CD14-positive monocyte (primary cell): ENCODE results near the gene CPNE4. TPM values are rescaled to one million over a fixed set of nuclear protein-coding genes. Genes with fewer than 3 reads are reported as not detected.

Experiments used
- DNase-seq, 3 donors: peaks; one replicate each; pipeline ENCODE4 v3.0.0-alpha.2; 2011 to 2022
- H2AFZ ChIP-seq: 2 replicates; pipeline ENCODE4 v1.6.0; 2012; ENCODE audit warnings: mild to moderate bottlenecking, low read depth, low read length, inconsistent platforms; ENCODE audit not compliant: insufficient read depth, poor library complexity, severe bottlenecking
- H3K27ac ChIP-seq, 2 donors: 1 replicate in 1 of 2; 2 replicates in 1 of 2; pipeline ENCODE4 v1.5.1; 2012 to 2013; ENCODE audit warnings: low read length in 2 of 2, control low read depth in 1 of 2, inconsistent platforms in 1 of 2, low read depth in 1 of 2, mild to moderate bottlenecking in 1 of 2
- H3K27me3 ChIP-seq, 2 donors: one replicate each; pipeline versions ENCODE4 v1.6.0 to v1.6.1; 2011 to 2013; ENCODE audit warnings: low read length in 2 of 2; ENCODE audit not compliant: control insufficient read depth in 2 of 2, insufficient read depth in 2 of 2
- H3K36me3 ChIP-seq, 2 donors: replicated peaks in 1 of 2; 1 replicate in 1 of 2; 2 replicates in 1 of 2; pipeline versions ENCODE4 v1.5.1 to v1.6.1; 2012 to 2013; ENCODE audit warnings: low read length in 2 of 2, control low read depth in 1 of 2, inconsistent platforms in 1 of 2, mild to moderate bottlenecking in 1 of 2; ENCODE audit not compliant: insufficient read depth in 2 of 2, control insufficient read depth in 1 of 2
- H3K4me1 ChIP-seq, 2 donors: 1 replicate in 1 of 2; 2 replicates in 1 of 2; pipeline versions ENCODE4 v1.5.1 to v1.6.1; 2012 to 2013; ENCODE audit warnings: low read length in 2 of 2, control low read depth in 1 of 2, inconsistent platforms in 1 of 2, mild to moderate bottlenecking in 1 of 2, moderate library complexity in 1 of 2; ENCODE audit not compliant: insufficient read depth in 2 of 2, control insufficient read depth in 1 of 2
- H3K4me2 ChIP-seq: replicated peaks from 2 replicates; pipeline ENCODE3; 2012; ENCODE audit warnings: low read length, moderate library complexity, mild to moderate bottlenecking; ENCODE audit not compliant: poor library complexity, severe bottlenecking; ENCODE audit errors: extremely low read depth
- H3K4me3 ChIP-seq, 3 experiments: fragments of 200-600 bp in 1 of 3; sonication (generic) in 1 of 3; replicated peaks in 1 of 3; 1 replicate in 2 of 3; 2 replicates in 1 of 3; pipeline ENCODE4 v1.5.1; 2011 to 2013; ENCODE audit warnings: low read length in 3 of 3, mild to moderate bottlenecking in 3 of 3, control low read depth in 2 of 3, low read depth in 2 of 3, inconsistent platforms in 1 of 3, moderate library complexity in 1 of 3
- H3K79me2 ChIP-seq: 2 replicates; pipeline ENCODE4 v1.6.0; 2012; ENCODE audit warnings: mild to moderate bottlenecking, control low read depth, inconsistent platforms, low read length, moderate library complexity; ENCODE audit not compliant: insufficient read depth
- H3K9ac ChIP-seq: 2 replicates; pipeline ENCODE4 v1.6.0; 2017; ENCODE audit warnings: low read length, mild to moderate bottlenecking; ENCODE audit not compliant: insufficient read depth, poor library complexity, severe bottlenecking
- H3K9me3 ChIP-seq, 2 donors: replicated peaks in 1 of 2; 1 replicate in 1 of 2; 2 replicates in 1 of 2; pipeline versions ENCODE4 v1.5.1 to v1.6.1; 2012 to 2013; ENCODE audit warnings: low read length in 2 of 2, control low read depth in 1 of 2; ENCODE audit not compliant: control insufficient read depth in 1 of 2, insufficient read depth in 1 of 2
- H4K20me1 ChIP-seq: 2 replicates; pipeline ENCODE4 v1.6.0; 2012; ENCODE audit warnings: mild to moderate bottlenecking, low read length, control low read depth, moderate library complexity; ENCODE audit not compliant: insufficient read depth
- H3K27ac Mint-ChIP-seq, 7 donors: one replicate each; pipeline ENCODE4 v1.8.0; 2020; ENCODE audit warnings: mild to moderate bottlenecking in 7 of 7, mixed read lengths in 7 of 7, moderate library complexity in 6 of 7, inconsistent platforms in 2 of 7
- H3K27me3 Mint-ChIP-seq, 3 donors: one replicate each; pipeline ENCODE4 v1.8.0; 2021 to 2022; ENCODE audit warnings: low read depth in 3 of 3, mild to moderate bottlenecking in 3 of 3, mixed read lengths in 3 of 3, moderate library complexity in 3 of 3, inconsistent platforms in 1 of 3
- H3K36me3 Mint-ChIP-seq, 2 donors: one replicate each; pipeline ENCODE4 v1.8.0; 2020; ENCODE audit warnings: mixed read lengths in 2 of 2, inconsistent platforms in 1 of 2, mild to moderate bottlenecking in 1 of 2
- H3K4me1 Mint-ChIP-seq: one replicate; pipeline ENCODE4 v1.8.0; 2020; ENCODE audit warnings: mild to moderate bottlenecking, mixed read lengths
- H3K4me3 Mint-ChIP-seq, 2 donors: one replicate each; pipeline ENCODE4 v1.8.0; 2020; ENCODE audit warnings: mild to moderate bottlenecking in 2 of 2, mixed read lengths in 2 of 2, moderate library complexity in 1 of 2
- H3K9me3 Mint-ChIP-seq, 7 donors: one replicate each; pipeline ENCODE4 v1.8.0; 2020 to 2022; ENCODE audit warnings: mixed read lengths in 7 of 7, mild to moderate bottlenecking in 6 of 7, moderate library complexity in 6 of 7, inconsistent platforms in 2 of 7
- WGBS: methylation state at CpG from one replicate; pipeline ENCODE4 v1.1.5; 2013; ENCODE audit warnings: missing lambda C conversion rate; ENCODE audit not compliant: insufficient coverage; 5-methylcytosine and 5-hydroxymethylcytosine counted together
- intact Hi-C, 2 donors: fragments of 100-400 bp; cut with micrococcal nuclease; formaldehyde crosslinking; loops; one replicate each; pipeline versions ENCODE4 v1.15.0 to v1.15.1; 2023
- polyA plus RNA-seq, 3 donors: library from polyadenylated mRNA; depleted of rRNA in 1 of 3; unstranded in 2 of 3; stranded (reverse) in 1 of 3; fragments of 300-500 nt in 2 of 3; fragments of >200 nt in 1 of 3; fragmentation: Illumina TruSeq in 2 of 3; gene quantifications; 1 replicate in 2 of 3; 2 replicates in 1 of 3; pipeline ENCODE4 v1.2.3, GENCODE V29; 2012 to 2021
- TF ChIP-seq, protein P1 (sequence below): fragments of 200-600 bp; IDR thresholded peaks from one replicate; pipeline ENCODE4 v1.8.0; 2022; ENCODE audit warnings: antibody characterized with exemption, mild to moderate bottlenecking

The CPNE4 gene
- polyA plus RNA-seq, 3 donors: not detected

- no peak overlapping the region for H3K4me3 Mint-ChIP-seq
These were observed 2.8 kb upstream of the CPNE4 start for GRCh38 chr3:132037581-132037980.

GRCh38 chr3:132037056-132037455 lies 2.2 kb upstream of the CPNE4 start:
- H3K9me3 Mint-ChIP-seq: peaks cover 2 to 20% (median 10%) of the 10 kb centered on the region in 7 donors
- H3K4me3 Mint-ChIP-seq: no peak overlapping the region
- H2AFZ ChIP-seq: no peak overlapping the region
- no peaks in the 10 kb centered on the region for H4K20me1 ChIP-seq
- no peak for DNase-seq
- peaks cover 5% of the 10 kb centered on the region in 2 donors for H3K36me3 Mint-ChIP-seq
- H3K9me3 ChIP-seq: peaks cover 6 to 9% of the 10 kb centered on the region in 2 donors
- WGBS: 62% methylated on average over 3 of the region's 3 CpGs
- no peak overlapping the region for H3K27ac Mint-ChIP-seq
- no peak overlapping the region for H3K27ac ChIP-seq
- no peak overlapping the region for H3K4me2 ChIP-seq
- peaks cover 40 to 50% of the 10 kb centered on the region in 2 donors for H3K27me3 ChIP-seq
- no peak overlapping the region for H3K9ac ChIP-seq
- intact Hi-C loops: loop anchor here in 1 of 2 donors (10.0 kb wide), 1 partner anchor 1002 kb away; no protein-coding TSS in a partner anchor
- peaks cover 39 to 42% (median 41%) of the 10 kb centered on the region in 3 donors for H3K27me3 Mint-ChIP-seq
- H3K36me3 ChIP-seq: no peaks in the 10 kb centered on the region
- H3K4me1 Mint-ChIP-seq: peaks cover 16% of the 10 kb centered on the region
- TF ChIP-seq, protein P1, sequence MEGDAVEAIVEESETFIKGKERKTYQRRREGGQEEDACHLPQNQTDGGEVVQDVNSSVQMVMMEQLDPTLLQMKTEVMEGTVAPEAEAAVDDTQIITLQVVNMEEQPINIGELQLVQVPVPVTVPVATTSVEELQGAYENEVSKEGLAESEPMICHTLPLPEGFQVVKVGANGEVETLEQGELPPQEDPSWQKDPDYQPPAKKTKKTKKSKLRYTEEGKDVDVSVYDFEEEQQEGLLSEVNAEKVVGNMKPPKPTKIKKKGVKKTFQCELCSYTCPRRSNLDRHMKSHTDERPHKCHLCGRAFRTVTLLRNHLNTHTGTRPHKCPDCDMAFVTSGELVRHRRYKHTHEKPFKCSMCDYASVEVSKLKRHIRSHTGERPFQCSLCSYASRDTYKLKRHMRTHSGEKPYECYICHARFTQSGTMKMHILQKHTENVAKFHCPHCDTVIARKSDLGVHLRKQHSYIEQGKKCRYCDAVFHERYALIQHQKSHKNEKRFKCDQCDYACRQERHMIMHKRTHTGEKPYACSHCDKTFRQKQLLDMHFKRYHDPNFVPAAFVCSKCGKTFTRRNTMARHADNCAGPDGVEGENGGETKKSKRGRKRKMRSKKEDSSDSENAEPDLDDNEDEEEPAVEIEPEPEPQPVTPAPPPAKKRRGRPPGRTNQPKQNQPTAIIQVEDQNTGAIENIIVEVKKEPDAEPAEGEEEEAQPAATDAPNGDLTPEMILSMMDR: no peak
- no peaks in the 10 kb centered on the region for H3K79me2 ChIP-seq
- H3K4me3 ChIP-seq: no peak overlapping the region
- peaks cover 10 to 18% of the 10 kb centered on the region in 2 donors for H3K4me1 ChIP-seq

More at GRCh38 chr3:132037581-132037980, 2.8 kb upstream of the CPNE4 start:
- Histone ChIP-seq H3K27ac (no peak overlapping the region), H3K79me2 (no peaks in the 10 kb centered on the region), H3K36me3 (no peaks in the 10 kb centered on the region), H3K27me3 (peaks cover 35 to 45% of the 10 kb centered on the region in 2 donors), H2AFZ (no peak overlapping the region), H3K4me2 (no peak overlapping the region), H4K20me1 (no peaks in the 10 kb centered on the region), H3K4me1 (peaks cover 10 to 18% of the 10 kb centered on the region in 2 donors), H3K4me3 (no peak overlapping the region), H3K9ac (no peak overlapping the region), H3K9me3 (peaks cover 6 to 9% of the 10 kb centered on the region in 2 donors)
- Mint-ChIP-seq H3K4me1 (peaks cover 16% of the 10 kb centered on the region), H3K36me3 (peaks cover 5% of the 10 kb centered on the region in 2 donors), H3K27me3 (peaks cover 37 to 38% (median 37%) of the 10 kb centered on the region in 3 donors), H3K27ac (no peak overlapping the region), H3K9me3 (peaks cover 2 to 20% (median 10%) of the 10 kb centered on the region in 7 donors)
- DNase-seq: no peak
- TF ChIP-seq, protein P1: no peak
- intact Hi-C loops: loop anchor here in 1 of 2 donors (10.0 kb wide), 1 partner anchor 1003 kb away; no protein-coding TSS in a partner anchor
- 80% methylated on average over 1 of the region's 3 CpGs for WGBS
